Activated naive CD8-positive, alpha-beta T cell (primary cell): ENCODE results near the gene PDLIM3.
"Not testable (repeated sequence)": the region's sequence is repeated elsewhere in the genome, so short reads cannot be mapped to it uniquely, and the experiment has no call there.

Experiments
- H3K27ac Mint-ChIP-seq: one replicate; pipeline ENCODE4 v1.8.0; 2021; ENCODE audit warnings: mixed read lengths
- H3K27me3 Mint-ChIP-seq: one replicate; pipeline ENCODE4 v1.8.0; 2021; ENCODE audit warnings: mixed read lengths
- H3K36me3 Mint-ChIP-seq: one replicate; pipeline ENCODE4 v1.8.0; 2021; ENCODE audit warnings: mixed read lengths
- H3K4me1 Mint-ChIP-seq: one replicate; pipeline ENCODE4 v1.8.0; 2021; ENCODE audit warnings: low read depth, mixed read lengths
- H3K4me3 Mint-ChIP-seq: one replicate; pipeline ENCODE4 v1.8.0; 2021; ENCODE audit warnings: mild to moderate bottlenecking, mixed read lengths
- H3K9me3 Mint-ChIP-seq: one replicate; pipeline ENCODE4 v1.8.0; 2021; ENCODE audit warnings: low read depth, mixed read lengths

Gene PDLIM3

GRCh38 chr4:185514182-185514697, 21.1 kb downstream of the PDLIM3 start:
- H3K27ac Mint-ChIP-seq = no peak overlapping the region
- peaks cover 39% of the 10 kb centered on the region for H3K27me3 Mint-ChIP-seq
- H3K4me1 Mint-ChIP-seq = peaks cover 17% of the 10 kb centered on the region
- H3K36me3 Mint-ChIP-seq = no peaks in the 10 kb centered on the region
- no peaks in the 10 kb centered on the region for H3K9me3 Mint-ChIP-seq
- no peak overlapping the region for H3K4me3 Mint-ChIP-seq

- Mint-ChIP-seq H3K4me1 (peaks cover 17% of the 10 kb centered on the region), H3K4me3 (peak overlapping the region; percentile 64), H3K9me3 (no peaks in the 10 kb centered on the region), H3K27me3 (peaks cover 37% of the 10 kb centered on the region), H3K36me3 (no peaks in the 10 kb centered on the region), H3K27ac (no peak overlapping the region)
Measured at GRCh38 chr4:185513489-185514181, 21.7 kb downstream of the PDLIM3 start.

- Mint-ChIP-seq H3K36me3 (no peaks in the 10 kb centered on the region), H3K9me3 (no peaks in the 10 kb centered on the region), H3K4me1 (peaks cover 17% of the 10 kb centered on the region), H3K27ac (no peak overlapping the region), H3K27me3 (peaks cover 41% of the 10 kb centered on the region), H3K4me3 (no peak overlapping the region)
Measured at GRCh38 chr4:185512516-185512915, 22.8 kb downstream of the PDLIM3 start.

GRCh38 chr4:185511243-185511642, 24.1 kb downstream of the PDLIM3 start:
- peaks cover 17% of the 10 kb centered on the region for H3K4me1 Mint-ChIP-seq
- not testable (repeated sequence) for H3K9me3 Mint-ChIP-seq, H3K4me3 Mint-ChIP-seq, H3K36me3 Mint-ChIP-seq, H3K27ac Mint-ChIP-seq
- peaks cover 43% of the 10 kb centered on the region for H3K27me3 Mint-ChIP-seq

- Mint-ChIP-seq H3K4me1 (peaks cover 17% of the 10 kb centered on the region), H3K27me3 (peaks cover 45% of the 10 kb centered on the region), H3K9me3 (no peaks in the 10 kb centered on the region), H3K36me3 (no peaks in the 10 kb centered on the region), H3K4me3 (no peak overlapping the region), H3K27ac (no peak overlapping the region)
Measured at GRCh38 chr4:185510806-185511205, 24.5 kb downstream of the PDLIM3 start.

GRCh38 chr4:185508181-185508580, 27.1 kb downstream of the PDLIM3 start:
- Mint-ChIP-seq H3K4me1 (peaks cover 6% of the 10 kb centered on the region), H3K4me3 (no peak overlapping the region), H3K36me3 (no peaks in the 10 kb centered on the region), H3K9me3 (no peaks in the 10 kb centered on the region), H3K27ac (no peak overlapping the region), H3K27me3 (peaks cover 37% of the 10 kb centered on the region)

- peaks cover 30% of the 10 kb centered on the region for H3K27me3 Mint-ChIP-seq
Measured at GRCh38 chr4:185506422-185506821, 28.9 kb downstream of the PDLIM3 start.

GRCh38 chr4:185504098-185505047, 30.9 kb downstream of the PDLIM3 start:
- no peaks in the 10 kb centered on the region for H3K4me1 Mint-ChIP-seq
- H3K9me3 Mint-ChIP-seq = peaks cover 7% of the 10 kb centered on the region
- H3K27me3 Mint-ChIP-seq = peaks cover 32% of the 10 kb centered on the region
- H3K36me3 Mint-ChIP-seq = no peaks in the 10 kb centered on the region
- no peak overlapping the region for H3K27ac Mint-ChIP-seq
- H3K4me3 Mint-ChIP-seq = no peak overlapping the region

More at GRCh38 chr4:185506422-185506821, 28.9 kb downstream of the PDLIM3 start:
- no peaks in the 10 kb centered on the region for H3K4me1 Mint-ChIP-seq
- H3K4me3 Mint-ChIP-seq = no peak overlapping the region
- no peaks in the 10 kb centered on the region for H3K36me3 Mint-ChIP-seq
- H3K27ac Mint-ChIP-seq = no peak overlapping the region
- H3K9me3 Mint-ChIP-seq = no peaks in the 10 kb centered on the region

- H3K4me1 Mint-ChIP-seq = no peaks in the 10 kb centered on the region
- peaks cover 7% of the 10 kb centered on the region for H3K9me3 Mint-ChIP-seq
- H3K4me3 Mint-ChIP-seq = no peak overlapping the region
- no peak overlapping the region for H3K27ac Mint-ChIP-seq
- H3K36me3 Mint-ChIP-seq = no peaks in the 10 kb centered on the region
- peaks cover 25% of the 10 kb centered on the region for H3K27me3 Mint-ChIP-seq
Measured at GRCh38 chr4:185502386-185502785, 32.9 kb downstream of the PDLIM3 start.

GRCh38 chr4:185500576-185500975, 34.7 kb downstream of the PDLIM3 start:
- Mint-ChIP-seq H3K9me3 (peaks cover 7% of the 10 kb centered on the region), H3K4me1 (no peaks in the 10 kb centered on the region), H3K27ac (no peak overlapping the region), H3K27me3 (peaks cover 24% of the 10 kb centered on the region), H3K36me3 (no peaks in the 10 kb centered on the region), H3K4me3 (no peak overlapping the region)

GRCh38 chr4:185500035-185500434, 35.3 kb downstream of the PDLIM3 start:
- H3K4me1 Mint-ChIP-seq = no peaks in the 10 kb centered on the region
- no peaks in the 10 kb centered on the region for H3K36me3 Mint-ChIP-seq
- no peak overlapping the region for H3K4me3 Mint-ChIP-seq
- no peak overlapping the region for H3K27ac Mint-ChIP-seq
- peaks cover 7% of the 10 kb centered on the region for H3K9me3 Mint-ChIP-seq
- peaks cover 21% of the 10 kb centered on the region for H3K27me3 Mint-ChIP-seq

GRCh38 chr4:185488650-185489049, 46.7 kb downstream of the PDLIM3 start:
- Mint-ChIP-seq H3K9me3 (peaks cover 15% of the 10 kb centered on the region), H3K27ac (no peak overlapping the region), H3K36me3 (peaks cover 7% of the 10 kb centered on the region), H3K27me3 (peaks cover 36% of the 10 kb centered on the region), H3K4me1 (no peaks in the 10 kb centered on the region), H3K4me3 (no peak overlapping the region)

GRCh38 chr4:185481401-185481800, 53.9 kb downstream of the PDLIM3 start:
- peaks cover 34% of the 10 kb centered on the region for H3K27me3 Mint-ChIP-seq
- no peaks in the 10 kb centered on the region for H3K36me3 Mint-ChIP-seq
- H3K27ac Mint-ChIP-seq = no peak overlapping the region
- H3K9me3 Mint-ChIP-seq = no peaks in the 10 kb centered on the region
- no peaks in the 10 kb centered on the region for H3K4me1 Mint-ChIP-seq
- H3K4me3 Mint-ChIP-seq = no peak overlapping the region

GRCh38 chr4:185480016-185480732, 55.1 kb downstream of the PDLIM3 start:
- Mint-ChIP-seq H3K4me3 (no peak overlapping the region), H3K36me3 (no peaks in the 10 kb centered on the region), H3K27me3 (peaks cover 27% of the 10 kb centered on the region), H3K27ac (no peak overlapping the region), H3K9me3 (no peaks in the 10 kb centered on the region), H3K4me1 (no peaks in the 10 kb centered on the region)
